GM23338 (cell line): ENCODE results near the gene CCDC92. TPM values are rescaled to one million over a fixed set of nuclear protein-coding genes. Genes with fewer than 3 reads are reported as not detected.

Experiments
- ATAC-seq: fragments of 200-7000 bp; cut with Tn5 transposase; 3 replicates; pipeline ENCODE4 v1.9.1; 2020
- DNase-seq: peaks from one replicate; pipeline ENCODE4 v3.0.0-alpha.2; 2015; ENCODE audit warnings: low spot score
- H2AFZ ChIP-seq: fragments of 200-600 bp; sonication (generic); 2 replicates; pipeline ENCODE4 v1.8.0; 2016; ENCODE audit warnings: antibody characterized with exemption, mild to moderate bottlenecking, moderate library complexity
- H3F3A ChIP-seq: fragments of 200-600 bp; sonication (generic); replicated peaks from 2 replicates; pipeline ENCODE4 v1.8.0; 2017; ENCODE audit warnings: antibody characterized with exemption, mixed run types, low read depth
- H3K27ac ChIP-seq: fragments of 200-600 bp; sonication (generic); 2 replicates; pipeline ENCODE4 v1.6.1; 2016; ENCODE audit warnings: low read depth
- H3K27me3 ChIP-seq: fragments of 200-600 bp; sonication (generic); 2 replicates; pipeline ENCODE4 v1.8.0; 2016; ENCODE audit warnings: mild to moderate bottlenecking, mixed run types, moderate library complexity; ENCODE audit not compliant: insufficient read depth
- H3K36me3 ChIP-seq: fragments of 200-600 bp; sonication (generic); 2 replicates; pipeline ENCODE4 v1.8.0; 2016; ENCODE audit warnings: mild to moderate bottlenecking; ENCODE audit not compliant: insufficient read depth
- H3K4me1 ChIP-seq: fragments of 200-600 bp; sonication (generic); 2 replicates; pipeline ENCODE4 v1.8.0; 2016; ENCODE audit warnings: mild to moderate bottlenecking, moderate library complexity; ENCODE audit not compliant: insufficient read depth
- H3K4me2 ChIP-seq: fragments of 200-600 bp; sonication (generic); 2 replicates; pipeline ENCODE4 v1.7.1; 2017; ENCODE audit warnings: mixed run types
- H3K4me3 ChIP-seq: fragments of 200-600 bp; sonication (generic); 2 replicates; pipeline ENCODE4 v1.6.1; 2016; ENCODE audit warnings: mixed run types
- H3K79me2 ChIP-seq: fragments of 200-600 bp; sonication (generic); replicated peaks from 2 replicates; pipeline ENCODE4 v1.8.0; 2017; ENCODE audit warnings: mild to moderate bottlenecking; ENCODE audit not compliant: insufficient read depth
- H3K9me2 ChIP-seq: fragments of 200-600 bp; sonication (generic); 2 replicates; pipeline ENCODE4 v1.8.0; 2017; ENCODE audit not compliant: insufficient read depth
- H4K20me1 ChIP-seq: fragments of 200-600 bp; sonication (generic); replicated peaks from 2 replicates; pipeline ENCODE4 v1.8.0; 2017; ENCODE audit warnings: mild to moderate bottlenecking; ENCODE audit not compliant: insufficient read depth
- H3K27ac Mint-ChIP-seq: 2 replicates; pipeline ENCODE4 v1.8.0; 2020; ENCODE audit warnings: inconsistent platforms, mild to moderate bottlenecking, moderate library complexity, mixed read lengths
- H3K27me3 Mint-ChIP-seq: 3 replicates; pipeline ENCODE4 v1.8.0; 2022; ENCODE audit warnings: low read depth, mild to moderate bottlenecking, moderate library complexity, mixed read lengths, inconsistent platforms; ENCODE audit not compliant: insufficient read depth, poor library complexity
- H3K36me3 Mint-ChIP-seq: 3 replicates; pipeline ENCODE4 v1.8.0; 2021; ENCODE audit warnings: low read depth, mild to moderate bottlenecking, inconsistent platforms, moderate library complexity, mixed read lengths
- H3K4me1 Mint-ChIP-seq: 3 replicates; pipeline ENCODE4 v1.8.0; 2020; ENCODE audit warnings: mild to moderate bottlenecking, inconsistent platforms, mixed read lengths
- H3K4me3 Mint-ChIP-seq: 3 replicates; pipeline ENCODE4 v1.8.0; 2021; ENCODE audit warnings: moderate library complexity, mild to moderate bottlenecking, inconsistent platforms, mixed read lengths
- H3K9me3 Mint-ChIP-seq: 3 replicates; pipeline ENCODE4 v1.8.0; 2020; ENCODE audit warnings: moderate library complexity, mild to moderate bottlenecking, inconsistent platforms, mixed read lengths
- CREB1 ChIP-seq: fragments of 250-450 bp; sonication (Bioruptor Pico); IDR thresholded peaks from 2 replicates; pipeline ENCODE4 v1.5.0; 2020; ENCODE audit warnings: low read depth, mild to moderate bottlenecking, moderate library complexity
- EZH2 ChIP-seq: fragments of 200-600 bp; sonication (generic); IDR thresholded peaks from one replicate; pipeline ENCODE4 v1.8.0; 2017; ENCODE audit warnings: antibody characterized with exemption, mild to moderate bottlenecking, low read depth; ENCODE audit not compliant: unreplicated experiment
- EZH2phosphoT487 ChIP-seq: fragments of 200-600 bp; sonication (generic); IDR thresholded peaks from one replicate; pipeline ENCODE4 v1.8.1; 2018; ENCODE audit warnings: antibody characterized with exemption; ENCODE audit not compliant: unreplicated experiment
- JUNB ChIP-seq: IDR thresholded peaks from one replicate; pipeline ENCODE4 v1.6.1; 2016; ENCODE audit warnings: antibody characterized with exemption; ENCODE audit not compliant: unreplicated experiment
- NANOG ChIP-seq: IDR thresholded peaks from 2 replicates; pipeline ENCODE4 v1.6.1; 2016; ENCODE audit warnings: antibody characterized with exemption, borderline replicate concordance
- POLR2AphosphoS5 ChIP-seq: IDR thresholded peaks from 2 replicates; pipeline ENCODE4 v1.6.1; 2016; ENCODE audit warnings: antibody characterized with exemption, low read depth
- REST ChIP-seq: IDR thresholded peaks from one replicate; pipeline ENCODE4 v1.6.1; 2018; ENCODE audit warnings: antibody characterized with exemption; ENCODE audit not compliant: unreplicated experiment
- STAT1 ChIP-seq: IDR thresholded peaks from one replicate; pipeline ENCODE4 v1.6.1; 2016; ENCODE audit warnings: antibody characterized with exemption; ENCODE audit not compliant: unreplicated experiment
- ZNF114 ChIP-seq: fragments of 250-450 bp; sonication (Bioruptor Pico); IDR thresholded peaks from 2 replicates; pipeline ENCODE4 v1.5.0; 2020; ENCODE audit warnings: mild to moderate bottlenecking, moderate library complexity
- ZNF331 ChIP-seq: fragments of 250-450 bp; sonication (Bioruptor Pico); IDR thresholded peaks from 2 replicates; pipeline ENCODE4 v1.5.0; 2020; ENCODE audit warnings: low read depth, mild to moderate bottlenecking, moderate library complexity
- polyA plus RNA-seq: library from polyadenylated mRNA; unstranded; fragments of >200 nt; fragmentation: Nextera tagmentation; extraction: Ambion mirVana; gene quantifications from 2 replicates; pipeline ENCODE4 v1.2.1, GENCODE V29; 2016
- total RNA-seq: library from RNA; depleted of rRNA; stranded (reverse); fragments of >200 nt; shearing (Covaris generic); gene quantifications from 2 replicates; pipeline ENCODE4 v1.2.3, GENCODE V29; 2014
- TF ChIP-seq, protein P1 (sequence below), 2 experiments: fragments of 200-600 bp in 1 of 2; sonication (generic) in 1 of 2; conservative IDR thresholded peaks; 2 replicates each; pipeline versions ENCODE4 v1.5.1 to v1.6.1; 2016 to 2017; ENCODE audit warnings: antibody characterized with exemption in 2 of 2, low read depth in 2 of 2, mild to moderate bottlenecking in 2 of 2, moderate library complexity in 1 of 2
- TF ChIP-seq, protein P2 (sequence below): fragments of 250-450 bp; sonication (Bioruptor Pico); IDR thresholded peaks from 2 replicates; pipeline ENCODE4 v1.5.0; 2020; ENCODE audit warnings: mild to moderate bottlenecking, moderate library complexity
- TF ChIP-seq, protein P3 (sequence below): IDR thresholded peaks from 2 replicates; pipeline ENCODE4 v1.6.1; 2016; ENCODE audit warnings: antibody characterized with exemption

The CCDC92 gene
- total and polyA plus RNA-seq, 2 experiments from 2014 or later = 0.08 to 0.31 TPM

DNA sequence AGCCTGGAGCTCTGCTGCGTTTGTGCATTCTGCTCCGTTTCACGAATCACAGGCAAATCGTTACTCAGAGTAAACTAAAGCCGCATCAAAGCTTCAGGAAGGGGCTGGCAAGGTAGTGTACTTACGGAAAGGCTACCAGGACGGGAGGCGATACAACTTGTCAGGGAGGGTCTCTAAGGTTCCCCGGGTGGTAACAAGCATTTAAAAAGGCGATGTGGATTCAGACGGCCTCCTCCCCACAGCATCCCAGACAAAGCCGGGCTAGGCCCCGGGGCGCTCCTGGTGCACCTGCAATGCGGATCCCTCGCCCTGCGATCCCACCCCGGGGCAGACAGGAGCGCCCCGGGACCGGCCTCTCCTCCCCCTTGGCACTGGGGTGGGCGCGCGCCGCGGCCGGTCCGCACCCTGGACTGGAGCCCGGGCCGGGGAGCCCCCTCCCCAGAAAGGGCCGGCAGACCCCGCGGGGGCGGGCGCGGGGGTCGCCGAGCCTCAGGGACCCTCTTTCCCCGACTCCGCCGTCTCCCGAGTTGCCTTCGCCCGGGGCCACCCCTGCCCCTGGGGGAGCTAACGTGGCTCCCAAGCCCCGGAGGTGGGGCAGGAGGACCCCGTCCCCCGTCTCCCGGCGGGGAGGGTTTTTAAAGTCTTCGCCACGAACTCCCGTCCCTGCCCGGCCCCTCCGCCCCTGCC lies 718 bp downstream of the CCDC92 start:
- Mint-ChIP-seq H3K27ac (no peak overlapping the region), H3K36me3 (peaks cover 27% of the 10 kb centered on the region), H3K9me3 (no peaks in the 10 kb centered on the region), H3K27me3 (peaks cover 65% of the 10 kb centered on the region), H3K4me1 (peaks cover 15% of the 10 kb centered on the region), H3K4me3 (peak overlapping the region; percentile 68)
- Histone ChIP-seq H3K4me3 (peak overlapping the region; percentile 54), H3K36me3 (no peaks in the 10 kb centered on the region), H4K20me1 (peaks cover 57% of the 10 kb centered on the region), H3K4me1 (peaks cover 14% of the 10 kb centered on the region), H3K27ac (no peak overlapping the region), H3K9me2 (no peaks in the 10 kb centered on the region), H3F3A (peaks cover 16% of the 10 kb centered on the region), H3K79me2 (no peaks in the 10 kb centered on the region), H2AFZ (no peak overlapping the region), H3K4me2 (peak overlapping the region; percentile 79), H3K27me3 (peaks cover 81% of the 10 kb centered on the region)
- no peak for TF ChIP-seq ZNF114 (CRISPR knock-in tag)
- TF ChIP-seq CREB1 (CRISPR knock-in tag) = 0 out of 2 replicates have a peak, but pooled peaks have one; percentile 7
- TF ChIP-seq STAT1 = no peak
- TF ChIP-seq NANOG = peak; percentile 53; the same call in 1 of the 2 replicates
- TF ChIP-seq POLR2AphosphoS5 = peak; percentile 91
- no peak for TF ChIP-seq JUNB
- TF ChIP-seq EZH2 = no peak
- TF ChIP-seq, protein P1, sequence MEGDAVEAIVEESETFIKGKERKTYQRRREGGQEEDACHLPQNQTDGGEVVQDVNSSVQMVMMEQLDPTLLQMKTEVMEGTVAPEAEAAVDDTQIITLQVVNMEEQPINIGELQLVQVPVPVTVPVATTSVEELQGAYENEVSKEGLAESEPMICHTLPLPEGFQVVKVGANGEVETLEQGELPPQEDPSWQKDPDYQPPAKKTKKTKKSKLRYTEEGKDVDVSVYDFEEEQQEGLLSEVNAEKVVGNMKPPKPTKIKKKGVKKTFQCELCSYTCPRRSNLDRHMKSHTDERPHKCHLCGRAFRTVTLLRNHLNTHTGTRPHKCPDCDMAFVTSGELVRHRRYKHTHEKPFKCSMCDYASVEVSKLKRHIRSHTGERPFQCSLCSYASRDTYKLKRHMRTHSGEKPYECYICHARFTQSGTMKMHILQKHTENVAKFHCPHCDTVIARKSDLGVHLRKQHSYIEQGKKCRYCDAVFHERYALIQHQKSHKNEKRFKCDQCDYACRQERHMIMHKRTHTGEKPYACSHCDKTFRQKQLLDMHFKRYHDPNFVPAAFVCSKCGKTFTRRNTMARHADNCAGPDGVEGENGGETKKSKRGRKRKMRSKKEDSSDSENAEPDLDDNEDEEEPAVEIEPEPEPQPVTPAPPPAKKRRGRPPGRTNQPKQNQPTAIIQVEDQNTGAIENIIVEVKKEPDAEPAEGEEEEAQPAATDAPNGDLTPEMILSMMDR (conservative IDR thresholded peaks at IDR 0.05; ENCODE audit: low read depth in 2 of 2) = no peak
- TF ChIP-seq, protein P2, sequence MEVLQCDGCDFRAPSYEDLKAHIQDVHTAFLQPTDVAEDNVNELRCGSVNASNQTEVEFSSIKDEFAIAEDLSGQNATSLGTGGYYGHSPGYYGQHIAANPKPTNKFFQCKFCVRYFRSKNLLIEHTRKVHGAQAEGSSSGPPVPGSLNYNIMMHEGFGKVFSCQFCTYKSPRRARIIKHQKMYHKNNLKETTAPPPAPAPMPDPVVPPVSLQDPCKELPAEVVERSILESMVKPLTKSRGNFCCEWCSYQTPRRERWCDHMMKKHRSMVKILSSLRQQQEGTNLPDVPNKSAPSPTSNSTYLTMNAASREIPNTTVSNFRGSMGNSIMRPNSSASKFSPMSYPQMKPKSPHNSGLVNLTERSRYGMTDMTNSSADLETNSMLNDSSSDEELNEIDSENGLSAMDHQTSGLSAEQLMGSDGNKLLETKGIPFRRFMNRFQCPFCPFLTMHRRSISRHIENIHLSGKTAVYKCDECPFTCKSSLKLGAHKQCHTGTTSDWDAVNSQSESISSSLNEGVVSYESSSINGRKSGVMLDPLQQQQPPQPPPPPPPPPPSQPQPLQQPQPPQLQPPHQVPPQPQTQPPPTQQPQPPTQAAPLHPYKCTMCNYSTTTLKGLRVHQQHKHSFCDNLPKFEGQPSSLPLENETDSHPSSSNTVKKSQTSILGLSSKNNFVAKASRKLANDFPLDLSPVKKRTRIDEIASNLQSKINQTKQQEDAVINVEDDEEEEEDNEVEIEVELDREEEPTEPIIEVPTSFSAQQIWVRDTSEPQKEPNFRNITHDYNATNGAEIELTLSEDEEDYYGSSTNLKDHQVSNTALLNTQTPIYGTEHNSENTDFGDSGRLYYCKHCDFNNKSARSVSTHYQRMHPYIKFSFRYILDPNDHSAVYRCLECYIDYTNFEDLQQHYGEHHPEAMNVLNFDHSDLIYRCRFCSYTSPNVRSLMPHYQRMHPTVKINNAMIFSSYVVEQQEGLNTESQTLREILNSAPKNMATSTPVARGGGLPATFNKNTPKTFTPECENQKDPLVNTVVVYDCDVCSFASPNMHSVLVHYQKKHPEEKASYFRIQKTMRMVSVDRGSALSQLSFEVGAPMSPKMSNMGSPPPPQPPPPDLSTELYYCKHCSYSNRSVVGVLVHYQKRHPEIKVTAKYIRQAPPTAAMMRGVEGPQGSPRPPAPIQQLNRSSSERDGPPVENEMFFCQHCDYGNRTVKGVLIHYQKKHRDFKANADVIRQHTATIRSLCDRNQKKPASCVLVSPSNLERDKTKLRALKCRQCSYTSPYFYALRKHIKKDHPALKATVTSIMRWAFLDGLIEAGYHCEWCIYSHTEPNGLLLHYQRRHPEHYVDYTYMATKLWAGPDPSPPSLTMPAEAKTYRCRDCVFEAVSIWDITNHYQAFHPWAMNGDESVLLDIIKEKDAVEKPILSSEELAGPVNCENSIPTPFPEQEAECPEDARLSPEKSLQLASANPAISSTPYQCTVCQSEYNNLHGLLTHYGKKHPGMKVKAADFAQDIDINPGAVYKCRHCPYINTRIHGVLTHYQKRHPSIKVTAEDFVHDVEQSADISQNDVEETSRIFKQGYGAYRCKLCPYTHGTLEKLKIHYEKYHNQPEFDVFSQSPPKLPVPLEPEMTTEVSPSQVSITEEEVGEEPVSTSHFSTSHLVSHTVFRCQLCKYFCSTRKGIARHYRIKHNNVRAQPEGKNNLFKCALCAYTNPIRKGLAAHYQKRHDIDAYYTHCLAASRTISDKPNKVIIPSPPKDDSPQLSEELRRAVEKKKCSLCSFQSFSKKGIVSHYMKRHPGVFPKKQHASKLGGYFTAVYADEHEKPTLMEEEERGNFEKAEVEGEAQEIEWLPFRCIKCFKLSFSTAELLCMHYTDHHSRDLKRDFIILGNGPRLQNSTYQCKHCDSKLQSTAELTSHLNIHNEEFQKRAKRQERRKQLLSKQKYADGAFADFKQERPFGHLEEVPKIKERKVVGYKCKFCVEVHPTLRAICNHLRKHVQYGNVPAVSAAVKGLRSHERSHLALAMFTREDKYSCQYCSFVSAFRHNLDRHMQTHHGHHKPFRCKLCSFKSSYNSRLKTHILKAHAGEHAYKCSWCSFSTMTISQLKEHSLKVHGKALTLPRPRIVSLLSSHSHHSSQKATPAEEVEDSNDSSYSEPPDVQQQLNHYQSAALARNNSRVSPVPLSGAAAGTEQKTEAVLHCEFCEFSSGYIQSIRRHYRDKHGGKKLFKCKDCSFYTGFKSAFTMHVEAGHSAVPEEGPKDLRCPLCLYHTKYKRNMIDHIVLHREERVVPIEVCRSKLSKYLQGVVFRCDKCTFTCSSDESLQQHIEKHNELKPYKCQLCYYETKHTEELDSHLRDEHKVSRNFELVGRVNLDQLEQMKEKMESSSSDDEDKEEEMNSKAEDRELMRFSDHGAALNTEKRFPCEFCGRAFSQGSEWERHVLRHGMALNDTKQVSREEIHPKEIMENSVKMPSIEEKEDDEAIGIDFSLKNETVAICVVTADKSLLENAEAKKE = no peak
- TF ChIP-seq ZNF331 (CRISPR knock-in tag) = no peak
- TF ChIP-seq REST = no peak
- TF ChIP-seq, protein P3, sequence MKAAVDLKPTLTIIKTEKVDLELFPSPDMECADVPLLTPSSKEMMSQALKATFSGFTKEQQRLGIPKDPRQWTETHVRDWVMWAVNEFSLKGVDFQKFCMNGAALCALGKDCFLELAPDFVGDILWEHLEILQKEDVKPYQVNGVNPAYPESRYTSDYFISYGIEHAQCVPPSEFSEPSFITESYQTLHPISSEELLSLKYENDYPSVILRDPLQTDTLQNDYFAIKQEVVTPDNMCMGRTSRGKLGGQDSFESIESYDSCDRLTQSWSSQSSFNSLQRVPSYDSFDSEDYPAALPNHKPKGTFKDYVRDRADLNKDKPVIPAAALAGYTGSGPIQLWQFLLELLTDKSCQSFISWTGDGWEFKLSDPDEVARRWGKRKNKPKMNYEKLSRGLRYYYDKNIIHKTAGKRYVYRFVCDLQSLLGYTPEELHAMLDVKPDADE = peak; percentile 55; the same call in 1 of the 2 replicates
- no peak for TF ChIP-seq EZH2phosphoT487
- DNase-seq = peak; percentile 98
- ATAC-seq = peak; percentile 71
